ENCODE measurements around the gene PINK1. TPM values are rescaled to one million over a fixed set of nuclear protein-coding genes. Genes with fewer than 3 reads are reported as not detected.

Gene PINK1
- total RNA-seq, 4 donors from 2014 or later = 175 to 330 (median 242) TPM

DNA sequence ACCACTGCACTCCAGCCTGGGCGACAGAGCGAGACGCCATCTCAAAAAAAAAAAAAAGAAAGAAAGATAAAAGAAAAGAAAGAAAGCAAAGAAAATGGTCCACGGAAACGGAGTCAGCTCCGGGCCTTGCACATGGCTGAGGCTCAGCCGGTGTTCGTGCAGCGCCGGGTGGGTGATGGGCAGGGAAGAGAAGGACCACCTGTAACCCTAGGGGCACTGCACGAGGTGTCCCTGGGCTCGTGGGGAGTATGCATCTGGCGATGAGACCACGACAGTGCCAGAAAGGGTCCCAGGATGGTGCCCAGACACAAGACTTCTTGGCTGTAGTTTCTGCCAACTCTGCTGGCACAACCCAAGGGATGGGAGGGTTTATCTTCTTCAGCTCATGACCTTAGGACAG, 38.5 kb upstream of the PINK1 start:
- peaks cover 0 to 10% (median 1%) of the 10 kb centered on the region in 4 donors for H3K4me1 ChIP-seq
- intact Hi-C loops (cut with DNase I) = no loop called here
- no peaks in the 10 kb centered on the region for H3K36me3 ChIP-seq
- DNase-seq (ENCODE audit: extremely low spot score) = no peak
- no peaks in the 10 kb centered on the region for H3K9me3 ChIP-seq
- H3K27ac ChIP-seq (replicated peaks in 1 of 4) = no peak overlapping the region
- 88% methylated on average over 14 of the region's 14 CpGs for WGBS
- peaks cover 0 to 31% (median 0%) of the 10 kb centered on the region in 4 donors for H3K27me3 ChIP-seq
- no peak for TF ChIP-seq POLR2A (IDR thresholded peaks at IDR 0.05; ENCODE audit: low read depth)
- TF ChIP-seq, protein P1, sequence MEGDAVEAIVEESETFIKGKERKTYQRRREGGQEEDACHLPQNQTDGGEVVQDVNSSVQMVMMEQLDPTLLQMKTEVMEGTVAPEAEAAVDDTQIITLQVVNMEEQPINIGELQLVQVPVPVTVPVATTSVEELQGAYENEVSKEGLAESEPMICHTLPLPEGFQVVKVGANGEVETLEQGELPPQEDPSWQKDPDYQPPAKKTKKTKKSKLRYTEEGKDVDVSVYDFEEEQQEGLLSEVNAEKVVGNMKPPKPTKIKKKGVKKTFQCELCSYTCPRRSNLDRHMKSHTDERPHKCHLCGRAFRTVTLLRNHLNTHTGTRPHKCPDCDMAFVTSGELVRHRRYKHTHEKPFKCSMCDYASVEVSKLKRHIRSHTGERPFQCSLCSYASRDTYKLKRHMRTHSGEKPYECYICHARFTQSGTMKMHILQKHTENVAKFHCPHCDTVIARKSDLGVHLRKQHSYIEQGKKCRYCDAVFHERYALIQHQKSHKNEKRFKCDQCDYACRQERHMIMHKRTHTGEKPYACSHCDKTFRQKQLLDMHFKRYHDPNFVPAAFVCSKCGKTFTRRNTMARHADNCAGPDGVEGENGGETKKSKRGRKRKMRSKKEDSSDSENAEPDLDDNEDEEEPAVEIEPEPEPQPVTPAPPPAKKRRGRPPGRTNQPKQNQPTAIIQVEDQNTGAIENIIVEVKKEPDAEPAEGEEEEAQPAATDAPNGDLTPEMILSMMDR (IDR thresholded peaks at IDR 0.05) = no peak
- no peak for TF ChIP-seq POLR2AphosphoS5 (IDR thresholded peaks at IDR 0.05)
- TF ChIP-seq EP300 (IDR thresholded peaks at IDR 0.05) = no peak
- no peak overlapping the region for H3K4me3 ChIP-seq

DNA sequence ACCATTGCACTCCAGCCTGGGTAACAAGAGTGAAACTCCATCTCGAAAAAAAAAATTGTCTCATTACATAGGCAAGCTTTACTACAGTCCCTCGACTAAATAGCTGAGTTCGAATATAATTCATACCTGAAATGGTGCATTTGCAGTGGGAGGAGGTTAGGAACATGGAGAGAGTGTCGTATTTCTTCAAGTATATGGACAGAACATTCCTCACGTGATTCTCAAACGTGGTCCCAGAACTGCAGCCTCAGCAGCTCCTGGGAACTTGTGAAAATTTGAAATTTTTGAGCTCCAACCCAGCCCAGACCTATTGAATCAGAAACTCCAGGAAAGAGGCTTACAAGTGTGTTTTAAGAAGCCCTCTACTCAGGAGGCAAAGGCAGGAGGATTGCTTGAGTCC, 37.2 kb upstream of the PINK1 start:
- no peak overlapping the region for H3K4me3 ChIP-seq
- no peak for DNase-seq (ENCODE audit: extremely low spot score)
- no peak overlapping the region for H3K27ac ChIP-seq (replicated peaks in 1 of 4)
- peaks cover 0 to 18% (median 0%) of the 10 kb centered on the region in 4 donors for H3K27me3 ChIP-seq
- H3K36me3 ChIP-seq = no peaks in the 10 kb centered on the region
- H3K4me1 ChIP-seq = no peaks in the 10 kb centered on the region
- TF ChIP-seq EP300 (IDR thresholded peaks at IDR 0.05) (no peak), POLR2AphosphoS5 (IDR thresholded peaks at IDR 0.05) (no peak), POLR2A (IDR thresholded peaks at IDR 0.05; ENCODE audit: low read depth) (no peak)
- TF ChIP-seq, protein P1 (IDR thresholded peaks at IDR 0.05) = no peak
- intact Hi-C loops (cut with DNase I) = no loop called here
- 56% methylated on average over 6 of the region's 6 CpGs for WGBS
- no peaks in the 10 kb centered on the region for H3K9me3 ChIP-seq

DNA sequence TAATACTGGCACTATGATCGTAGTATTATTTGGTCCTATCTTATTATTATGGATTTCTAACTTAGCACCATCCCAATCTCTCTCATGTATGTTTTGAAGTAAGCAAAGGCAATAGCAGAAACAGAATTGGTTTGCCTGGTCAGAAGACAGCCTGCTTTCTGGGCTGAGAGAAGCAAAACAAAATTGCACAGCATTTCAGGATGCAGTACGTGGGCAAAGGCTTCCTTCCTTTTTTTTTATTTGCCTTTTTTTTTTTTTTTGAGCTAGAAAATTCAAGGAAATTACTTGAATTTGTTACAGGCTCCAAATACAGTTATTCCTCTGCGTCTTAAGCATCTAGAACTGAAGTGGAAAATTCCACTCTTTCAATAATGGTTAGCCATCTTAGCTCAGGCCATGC, 35.6 kb upstream of the PINK1 start:
- 64% methylated on average over 3 of the region's 3 CpGs for WGBS
- TF ChIP-seq EP300 (IDR thresholded peaks at IDR 0.05) (no peak), POLR2A (IDR thresholded peaks at IDR 0.05; ENCODE audit: low read depth) (no peak), POLR2AphosphoS5 (IDR thresholded peaks at IDR 0.05) (peak in 1 of 2 donors; percentile 10)
- TF ChIP-seq, protein P1 (IDR thresholded peaks at IDR 0.05) = no peak
- peaks cover 0 to 4% (median 0%) of the 10 kb centered on the region in 4 donors for H3K27me3 ChIP-seq
- DNase-seq (ENCODE audit: extremely low spot score) = no peak
- intact Hi-C loops (cut with DNase I) = no loop called here
- H3K9me3 ChIP-seq = no peaks in the 10 kb centered on the region
- H3K36me3 ChIP-seq = no peaks in the 10 kb centered on the region
- H3K4me1 ChIP-seq = no peaks in the 10 kb centered on the region
- no peak overlapping the region for H3K4me3 ChIP-seq
- H3K27ac ChIP-seq (replicated peaks in 1 of 4) = peak overlapping the region in 1 of 4 donors; percentile 1

DNA sequence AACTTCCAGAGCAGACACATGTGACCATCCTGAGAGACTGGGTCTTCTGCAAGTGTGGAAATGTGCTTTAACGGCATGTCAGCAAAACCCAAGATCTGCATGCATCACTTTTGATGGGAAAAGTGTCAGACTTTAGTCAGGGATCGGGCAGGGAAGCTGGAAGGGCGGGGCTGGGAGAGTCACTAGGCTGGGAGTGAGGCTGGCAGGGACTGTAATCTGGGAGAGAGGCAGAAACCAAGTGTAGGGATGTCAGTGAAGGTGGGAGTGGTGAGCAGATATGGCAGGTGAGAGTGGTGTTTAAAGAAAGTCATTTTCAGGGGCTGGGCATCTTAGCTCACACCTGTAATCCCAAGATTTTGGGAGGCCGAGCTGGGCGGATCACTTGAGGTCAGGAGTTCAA, 33.1 kb upstream of the PINK1 start:
- DNase-seq (ENCODE audit: extremely low spot score) = no peak
- TF ChIP-seq, protein P1 (IDR thresholded peaks at IDR 0.05) = no peak
- TF ChIP-seq POLR2AphosphoS5 (IDR thresholded peaks at IDR 0.05) (no peak), POLR2A (IDR thresholded peaks at IDR 0.05; ENCODE audit: low read depth) (no peak), EP300 (IDR thresholded peaks at IDR 0.05) (no peak)
- Histone ChIP-seq H3K27ac (replicated peaks in 1 of 4) (no peak overlapping the region), H3K27me3 (no peaks in the 10 kb centered on the region), H3K4me3 (no peak overlapping the region), H3K9me3 (no peaks in the 10 kb centered on the region), H3K36me3 (no peaks in the 10 kb centered on the region), H3K4me1 (no peaks in the 10 kb centered on the region)
- 83% methylated on average over 5 of the region's 5 CpGs for WGBS
- intact Hi-C loops (cut with DNase I) = no loop called here
